Kidney tubule cell (primary cell): Measurements from ENCODE around the gene NKRF.
"Not testable (repeated sequence)": the region's sequence is repeated elsewhere in the genome, so short reads cannot be mapped to it uniquely, and the experiment has no call there.

Experiments used
- DNase-seq: peaks from one replicate; pipeline ENCODE4 v3.0.0-alpha.2; 2018; ENCODE audit warnings: low spot score

The NKRF gene

DNA sequence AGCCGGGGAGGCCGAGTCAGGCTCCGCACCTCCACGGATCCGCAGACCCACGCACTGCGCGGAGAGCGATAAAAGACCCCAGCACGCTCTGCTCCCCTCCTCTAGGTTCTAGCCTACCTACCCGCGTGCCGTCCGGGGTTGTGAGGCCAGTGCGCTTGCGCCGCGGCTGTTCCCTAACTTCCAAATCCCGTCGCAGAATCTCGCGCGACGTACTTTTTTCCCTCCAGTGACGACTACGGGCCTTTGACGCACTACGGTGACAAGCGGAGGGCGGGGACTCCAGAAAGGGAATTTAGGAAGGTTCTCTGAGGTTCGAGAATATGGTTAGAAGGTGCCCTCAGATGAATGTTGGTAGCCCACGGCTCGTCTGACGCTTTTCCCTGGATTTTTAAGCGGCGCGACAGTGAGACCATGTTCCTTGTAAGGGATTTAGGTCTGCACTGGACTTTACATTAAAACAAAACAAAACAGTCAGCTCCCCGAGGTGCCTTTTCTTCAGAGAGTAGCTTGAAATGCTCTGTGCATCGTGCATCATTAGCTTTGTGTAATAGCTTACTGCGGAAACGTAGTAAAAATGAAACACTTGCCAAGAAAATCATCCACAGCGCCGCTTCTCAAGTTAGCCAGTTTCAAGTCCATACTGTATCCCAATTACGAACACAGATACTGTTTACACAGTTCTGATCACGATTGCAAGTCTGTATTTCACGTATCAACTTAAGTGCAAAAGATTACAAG, at the start of gene NKRF:
Gene NKRF (minus strand): TSS at position 145 of the 738 bp plus-strand sequence.
- DNase-seq: peak; percentile 90

DNA sequence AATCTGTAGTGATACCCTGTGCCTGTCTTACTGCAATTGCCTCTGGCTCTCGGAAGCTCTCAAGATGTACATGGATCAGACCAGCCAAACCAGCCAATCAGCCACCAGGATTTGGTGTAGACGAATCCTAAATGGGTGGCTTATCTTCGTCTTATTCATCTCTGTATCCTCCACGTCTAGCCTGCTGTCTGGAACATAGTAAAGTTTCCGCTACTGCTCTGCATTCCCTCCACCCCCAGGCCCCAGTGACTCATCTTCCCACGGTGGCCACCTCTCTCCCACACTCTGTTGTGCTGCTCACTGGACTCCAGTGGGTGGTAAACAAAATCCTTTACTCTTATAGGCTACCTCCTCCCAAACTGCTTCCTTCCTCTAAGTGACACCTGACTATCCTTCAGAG, 48.9 kb upstream of the NKRF start:
- DNase-seq: peak; percentile 46

DNA sequence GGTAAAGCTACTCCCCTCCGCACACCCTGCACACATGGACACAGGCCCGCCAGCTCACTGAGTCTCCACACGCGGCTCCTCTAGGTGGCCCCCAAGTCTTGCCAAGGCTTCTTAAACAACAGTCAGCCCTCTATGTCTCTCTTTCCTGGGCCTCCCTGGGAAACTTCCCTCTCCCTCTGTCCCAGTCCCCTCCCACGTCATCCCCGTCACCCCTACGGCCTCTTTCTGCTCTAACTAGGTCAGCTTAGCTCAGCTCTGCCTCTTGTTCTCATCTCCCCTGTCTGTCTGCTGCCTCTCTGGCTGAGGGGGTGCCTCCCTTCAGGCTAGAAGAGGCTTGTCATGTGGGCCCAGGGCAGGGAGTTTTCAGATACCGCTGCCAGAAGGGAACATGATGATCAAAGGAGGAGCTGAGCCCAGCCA, 47.9 kb upstream of the NKRF start:
- no peak for DNase-seq

DNA sequence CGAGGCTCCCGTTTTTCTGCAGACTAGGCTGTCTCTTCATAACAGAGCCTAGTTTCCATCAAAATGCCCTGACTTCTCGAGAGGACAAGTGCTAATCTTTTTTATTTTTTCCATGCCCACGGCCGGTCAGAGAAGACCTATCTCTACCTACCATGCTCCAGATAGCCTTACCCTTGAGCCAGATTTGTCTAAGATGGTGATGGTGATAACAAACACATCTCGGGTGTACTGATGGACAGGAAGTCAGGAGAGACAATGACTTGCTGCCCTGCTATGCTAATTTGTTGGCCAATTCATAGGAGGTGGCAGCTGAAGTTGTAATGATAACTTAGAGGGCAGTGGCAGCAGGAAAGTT, 42.2 kb upstream of the NKRF start:
- DNase-seq: no peak

DNA sequence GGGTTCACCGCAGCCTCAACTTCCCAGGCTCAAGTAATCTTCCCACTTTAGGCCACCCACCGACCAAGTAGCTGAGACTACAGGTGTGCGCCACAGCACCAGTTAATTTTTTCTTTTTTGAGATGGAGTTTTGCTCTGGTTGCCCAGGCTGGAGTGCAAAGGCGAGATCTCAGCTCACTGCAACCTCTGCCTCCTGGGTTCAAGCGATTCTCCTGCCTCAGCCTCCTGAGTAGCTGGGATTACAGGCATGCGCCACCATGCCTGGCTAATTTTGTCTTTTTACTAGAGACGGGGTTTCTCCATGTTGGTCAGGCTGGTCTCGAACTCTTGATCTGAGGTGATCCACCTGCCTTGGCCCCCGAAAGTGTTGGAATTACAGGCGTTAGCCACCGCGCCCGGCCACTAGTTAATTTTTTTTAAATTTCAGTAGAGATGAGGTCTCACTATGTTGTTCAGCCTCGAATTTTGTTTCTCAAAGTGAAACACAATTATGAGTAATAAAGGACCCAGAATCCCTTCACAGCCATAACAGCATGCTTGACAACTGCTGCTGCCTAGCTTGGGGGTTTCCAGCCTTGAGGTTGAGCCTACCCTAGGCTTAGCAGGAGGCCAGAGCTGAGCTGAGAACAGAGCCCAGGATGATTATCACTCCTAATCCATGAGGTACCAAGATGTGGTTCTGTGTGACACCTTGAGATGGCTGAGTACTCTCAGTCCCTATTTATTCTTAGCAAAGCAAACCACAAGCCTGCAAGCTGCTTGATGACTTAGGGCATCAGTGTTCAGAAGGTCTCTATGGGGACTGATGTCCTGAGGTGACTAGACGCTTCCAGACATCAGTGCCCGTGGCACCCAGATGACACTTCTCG, 41.6 kb upstream of the NKRF start:
- DNase-seq: no peak

DNA sequence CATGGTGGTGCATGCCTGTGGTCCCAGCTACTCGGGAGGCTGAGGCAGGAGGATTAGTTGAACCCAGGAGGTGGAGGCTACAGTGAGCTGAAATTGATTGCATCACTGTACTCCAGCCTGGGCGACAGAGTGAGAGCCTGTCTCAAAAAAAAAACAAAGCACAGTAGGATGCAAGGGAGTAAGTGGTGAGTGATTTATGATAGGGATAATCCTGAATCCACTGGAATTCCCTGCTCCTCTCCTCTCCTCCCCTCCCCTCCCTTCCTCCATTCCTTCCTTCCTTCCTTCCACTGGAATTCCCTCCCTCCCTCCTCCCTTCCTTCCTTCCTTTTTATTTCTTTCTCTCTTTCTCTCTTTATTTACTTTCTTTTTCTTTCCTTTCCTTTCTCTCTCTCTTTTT, 40.9 kb upstream of the NKRF start:
- no peak for DNase-seq

DNA sequence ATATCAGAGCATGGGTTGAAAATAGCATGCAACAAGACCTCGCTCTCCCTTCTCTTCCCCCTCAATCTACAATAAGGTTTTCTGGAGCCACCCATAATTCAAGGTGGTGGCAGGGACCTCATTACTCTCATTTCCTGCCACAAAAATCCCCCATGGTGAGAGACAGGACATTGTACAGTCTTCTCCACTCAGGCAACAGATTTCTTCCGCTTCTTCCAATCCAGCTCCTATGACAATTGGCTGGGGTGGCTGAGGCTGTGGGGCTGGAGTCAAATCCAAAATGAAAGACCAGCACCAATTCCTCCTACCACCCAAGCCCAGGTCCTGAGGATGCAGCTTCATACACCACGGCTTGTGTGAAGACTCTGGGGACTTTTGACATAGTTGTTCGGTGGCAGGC, 40.3 kb upstream of the NKRF start:
- DNase-seq: no peak

DNA sequence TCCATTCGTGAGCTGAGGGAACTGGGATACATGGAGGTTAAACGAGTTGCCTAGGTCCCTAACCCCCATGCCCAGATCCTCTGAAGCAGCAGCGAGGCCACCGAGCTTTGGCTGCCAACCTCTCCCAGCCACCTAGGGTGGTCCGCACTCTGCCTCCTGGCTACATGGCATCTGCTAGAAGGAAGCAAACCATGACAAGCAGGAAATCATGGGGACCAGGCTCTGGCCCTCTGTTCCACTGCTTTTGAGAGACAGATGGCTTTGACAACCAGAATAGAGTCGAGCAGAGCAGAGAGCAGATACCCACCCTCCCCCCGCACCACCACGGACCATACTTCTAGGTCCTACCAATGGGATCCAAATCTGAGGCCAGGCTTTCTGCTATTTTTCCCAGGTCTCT, 37.5 kb upstream of the NKRF start:
- DNase-seq: no peak

DNA sequence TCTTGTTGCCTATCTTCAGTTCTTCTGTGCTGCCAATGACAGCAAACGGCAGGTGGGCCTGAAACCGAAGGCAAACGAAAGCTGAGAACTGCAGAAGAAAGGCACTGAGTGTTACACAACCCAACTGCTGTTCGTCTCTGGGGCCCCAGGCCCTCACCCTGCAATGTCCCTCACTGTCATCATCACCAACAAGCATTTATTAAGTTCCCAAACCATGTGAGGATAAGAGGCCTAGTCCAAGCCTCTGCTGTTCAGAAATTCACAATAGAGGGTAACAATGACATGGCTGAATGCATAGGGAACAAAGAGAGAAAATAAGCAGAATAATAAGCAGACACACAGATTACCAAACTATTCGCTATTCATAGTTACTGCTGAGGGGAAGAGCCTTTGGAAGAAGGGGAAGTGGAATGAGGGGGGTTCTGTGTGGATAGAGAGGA, 34.5 kb upstream of the NKRF start:
- DNase-seq: no peak

DNA sequence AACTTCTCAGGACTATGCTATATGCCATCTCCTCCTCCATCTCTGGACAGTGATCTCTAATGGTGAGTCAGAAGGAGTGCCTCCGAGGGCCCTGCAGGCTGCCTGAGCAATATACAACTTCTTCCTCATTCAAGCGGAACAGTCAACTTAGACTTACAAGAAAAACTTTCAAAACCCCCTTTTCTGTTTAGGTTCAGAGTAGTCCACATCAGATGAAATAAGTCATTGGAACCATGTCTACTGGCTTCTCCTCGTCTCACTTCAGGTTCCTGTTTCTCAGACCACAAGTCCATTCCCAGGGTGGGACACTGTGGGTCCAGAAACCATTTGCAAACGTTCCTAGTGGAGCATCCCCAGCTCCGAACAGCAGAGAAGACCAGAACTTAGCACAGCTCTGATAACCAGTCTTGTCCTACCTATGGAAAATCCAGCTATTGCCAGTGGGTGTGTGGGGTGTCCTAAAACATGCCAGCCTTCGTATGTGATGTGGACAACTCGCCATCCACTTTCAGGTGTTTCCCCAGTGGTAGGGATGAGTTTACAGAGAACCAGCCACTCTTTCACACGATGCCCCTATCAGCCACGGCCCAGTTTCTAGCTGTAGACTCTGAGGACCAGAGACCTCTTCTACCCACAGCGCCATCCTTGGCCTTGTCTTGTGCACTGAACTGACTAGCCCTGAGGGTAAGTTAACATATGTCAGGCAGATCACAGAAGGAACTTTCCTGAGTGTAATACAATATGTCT, 32.7 kb upstream of the NKRF start:
- DNase-seq: peak; percentile 52

DNA sequence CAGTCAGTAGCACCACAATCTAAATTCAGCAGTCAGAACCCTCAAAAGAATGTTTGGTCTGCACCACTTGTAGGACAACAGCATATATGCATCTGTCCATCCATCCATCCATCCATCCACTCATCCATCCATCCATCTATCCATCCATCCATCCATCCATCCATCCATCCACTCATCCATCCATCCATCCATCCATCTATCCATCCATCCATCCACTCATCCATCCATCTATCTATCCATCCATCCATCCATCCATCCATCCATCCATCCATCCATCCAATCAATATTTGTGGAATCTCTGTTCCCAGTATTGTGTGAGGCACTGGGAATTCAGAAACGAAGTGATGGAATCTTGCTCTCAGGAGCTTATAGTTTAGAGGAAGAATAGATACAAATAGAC, 31.2 kb upstream of the NKRF start:
- DNase-seq: not testable (repeated sequence)

DNA sequence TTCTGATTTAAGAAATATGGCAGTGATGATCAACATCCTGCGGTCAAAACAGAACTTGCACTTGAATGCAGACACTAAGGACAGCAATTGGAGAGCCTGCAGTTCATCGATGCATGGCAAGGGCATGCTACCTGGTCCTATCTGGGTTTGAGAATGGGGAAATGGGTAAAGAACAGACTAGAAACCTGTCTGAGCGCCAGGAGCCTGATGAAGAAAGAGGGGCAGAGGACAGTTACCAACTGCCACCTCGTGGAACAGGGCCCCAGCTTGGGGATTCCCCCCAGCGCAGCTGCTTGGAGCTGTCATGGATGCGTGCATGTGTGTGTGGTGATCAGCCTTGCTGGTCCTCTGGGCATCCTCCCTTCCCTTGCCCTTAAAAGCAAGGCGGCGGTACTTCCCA, 30.2 kb upstream of the NKRF start:
- DNase-seq: no peak

DNA sequence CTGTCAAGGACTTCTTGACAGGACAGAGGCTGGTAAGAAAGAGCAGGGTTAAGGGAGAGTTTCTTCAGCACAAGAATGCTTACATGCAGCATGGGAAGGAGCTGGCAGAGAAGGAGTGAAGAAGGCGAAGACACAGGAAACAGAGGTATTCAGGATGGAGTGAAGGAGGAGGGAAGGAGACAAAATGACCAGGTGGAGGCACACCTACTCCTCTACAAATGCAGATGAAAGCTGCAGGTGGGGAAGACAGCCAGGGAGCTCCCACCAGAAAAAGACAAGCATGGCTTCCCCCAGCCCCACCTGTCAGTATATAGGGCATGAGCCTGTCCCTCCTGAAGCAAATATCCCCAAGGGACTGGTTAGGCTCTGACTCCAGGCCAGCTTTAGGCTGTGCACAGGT, 29.6 kb upstream of the NKRF start:
- no peak for DNase-seq

DNA sequence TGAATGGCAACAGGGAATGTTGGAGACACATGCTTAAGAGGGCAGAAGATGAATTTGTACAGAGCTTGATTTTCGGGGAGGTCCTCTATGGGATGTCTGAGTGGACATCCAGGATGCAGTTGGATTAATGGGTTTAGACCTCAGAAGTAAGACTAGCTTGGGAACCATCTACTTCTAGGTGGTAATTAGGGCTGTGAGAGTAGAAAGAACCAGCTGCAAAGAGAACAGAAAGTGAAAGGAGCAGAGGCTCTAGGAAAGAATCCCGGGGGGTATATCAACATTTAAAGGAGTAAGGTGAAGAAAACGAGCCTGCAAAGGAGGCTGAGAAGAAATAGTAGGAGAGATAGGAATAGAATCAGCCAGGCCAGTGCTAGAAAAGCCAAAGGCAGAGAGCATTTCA, 29.0 kb upstream of the NKRF start:
- DNase-seq: no peak

DNA sequence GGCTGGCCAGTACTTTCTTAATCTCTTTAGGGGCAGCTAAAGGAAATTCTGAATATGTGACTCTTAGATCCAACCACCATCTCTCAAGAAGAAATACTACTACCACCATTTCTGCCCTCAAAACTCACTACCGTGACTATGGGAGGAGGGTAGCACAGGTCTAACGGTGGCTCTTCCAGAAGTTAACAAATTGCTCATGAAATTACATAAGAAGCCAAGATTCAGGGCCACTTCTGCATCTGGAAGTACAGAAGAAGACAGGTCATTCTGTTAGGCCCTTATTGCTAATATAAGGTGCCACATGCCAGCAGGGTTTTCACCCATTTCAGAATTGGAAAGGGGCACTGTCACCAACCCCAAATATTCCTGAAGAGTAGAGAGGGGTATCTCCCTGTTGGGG, 19.6 kb upstream of the NKRF start:
- no peak for DNase-seq

DNA sequence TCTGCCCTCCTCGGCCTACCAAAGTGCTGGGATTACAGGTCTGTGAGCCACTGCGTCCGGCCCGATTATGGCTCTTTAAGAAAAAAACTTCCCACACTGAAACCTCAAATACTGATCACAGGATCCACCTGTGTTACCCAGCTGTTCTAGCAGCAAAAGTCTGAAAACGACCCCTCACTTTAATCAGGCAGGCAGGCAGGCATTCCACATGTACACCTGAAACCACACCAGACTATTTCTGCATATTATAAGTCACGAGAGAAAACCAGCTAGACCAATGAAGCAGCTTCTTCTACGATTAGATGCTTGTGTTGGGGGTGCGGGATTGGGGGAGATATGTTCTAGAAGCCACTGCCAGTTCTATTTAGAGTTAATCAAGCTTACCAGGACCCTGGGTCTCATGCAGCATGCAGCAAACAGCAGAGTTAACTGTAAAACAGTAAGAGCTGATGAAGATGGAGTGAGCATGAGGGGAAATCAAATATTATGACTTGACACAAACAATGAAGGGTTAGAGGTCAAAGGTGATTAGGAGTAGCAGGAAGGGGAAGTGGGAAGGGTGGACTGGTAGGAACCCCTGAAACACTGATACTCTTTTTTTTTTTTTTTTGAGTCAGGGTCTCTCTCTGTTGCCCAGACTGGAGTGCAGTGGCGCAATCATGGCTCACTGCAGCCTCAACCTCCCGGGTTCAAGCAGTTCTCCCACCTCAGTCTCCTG, 18.9 kb upstream of the NKRF start:
- no peak for DNase-seq

DNA sequence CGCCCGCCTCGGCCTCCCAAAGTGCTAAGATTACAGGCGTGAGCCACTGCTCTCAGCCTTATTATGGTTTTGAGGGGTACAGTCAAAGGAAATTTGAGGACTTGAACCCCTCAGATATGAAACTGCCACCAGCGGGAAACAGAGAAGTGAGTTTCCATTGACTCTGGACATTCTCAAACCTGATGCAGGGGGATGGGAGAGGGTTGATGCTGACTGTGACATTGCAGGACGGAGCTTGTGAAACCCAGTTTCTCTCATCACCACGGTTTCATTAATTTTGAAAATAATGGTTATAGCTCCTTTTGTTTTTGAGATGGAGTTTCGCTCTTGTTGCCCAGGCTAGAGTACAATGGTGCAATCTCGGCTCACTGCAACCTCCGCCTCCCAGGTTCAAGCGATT, 18.2 kb upstream of the NKRF start:
- DNase-seq: no peak

DNA sequence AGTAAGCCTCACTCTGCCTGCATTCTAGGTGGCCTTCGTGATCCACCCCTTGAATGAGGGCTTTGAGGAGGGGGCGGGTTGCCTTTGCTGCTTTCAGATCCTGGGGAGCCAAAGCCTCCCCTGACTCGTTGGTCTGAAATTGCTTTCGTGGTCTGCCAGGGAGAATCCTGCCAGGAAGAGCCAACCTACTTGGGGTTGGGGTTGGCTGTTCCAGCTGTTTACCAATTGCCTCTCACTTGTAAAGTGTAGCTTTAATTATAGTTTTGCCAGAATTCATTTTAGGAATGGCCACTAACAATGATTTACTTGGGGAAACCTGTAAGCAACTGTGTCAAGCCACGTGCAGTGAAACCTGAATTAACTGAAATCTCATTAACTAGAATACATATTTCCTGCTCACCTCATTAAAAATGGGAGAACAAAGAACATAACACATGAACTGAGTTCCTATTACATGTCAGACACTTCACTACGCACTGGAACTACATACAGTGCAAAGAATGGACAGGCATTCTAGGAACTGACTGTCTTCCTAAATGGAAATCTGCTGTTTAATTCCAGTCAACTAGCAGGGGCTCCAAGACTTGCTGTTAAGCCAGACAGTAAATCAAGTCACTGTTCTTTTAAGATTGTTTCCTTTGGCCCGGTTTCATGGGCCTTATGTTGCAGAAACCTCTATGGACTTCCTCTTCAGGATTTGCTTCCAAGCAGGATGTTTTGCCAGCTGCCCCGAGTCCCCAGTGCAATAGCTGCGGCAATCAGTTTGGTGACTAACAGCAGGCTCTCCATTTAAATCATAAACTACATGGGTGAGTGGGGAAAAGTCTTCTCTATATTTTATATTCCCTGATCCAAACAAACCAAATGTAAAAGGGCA, 16.4 kb upstream of the NKRF start:
- no peak for DNase-seq

DNA sequence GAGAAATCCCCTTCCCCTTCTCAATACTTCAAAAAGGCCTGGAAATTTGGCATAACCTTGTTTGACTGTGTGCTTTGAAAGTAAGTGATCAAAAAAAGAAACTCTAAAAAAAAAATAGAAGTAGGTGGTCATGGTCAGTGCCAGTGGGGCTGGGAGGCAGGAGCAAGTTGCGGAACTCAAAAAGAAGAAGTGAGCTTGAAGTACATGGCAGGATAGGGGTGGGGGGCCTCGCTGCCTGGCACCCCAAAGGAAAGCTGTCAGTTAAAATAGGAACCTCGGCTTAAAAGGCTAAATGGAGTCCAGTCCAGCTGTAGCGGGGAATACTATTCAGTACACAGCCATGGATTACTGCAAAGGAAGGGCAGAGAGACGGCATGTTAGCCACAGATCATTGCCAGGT, 12.2 kb upstream of the NKRF start:
- no peak for DNase-seq

DNA sequence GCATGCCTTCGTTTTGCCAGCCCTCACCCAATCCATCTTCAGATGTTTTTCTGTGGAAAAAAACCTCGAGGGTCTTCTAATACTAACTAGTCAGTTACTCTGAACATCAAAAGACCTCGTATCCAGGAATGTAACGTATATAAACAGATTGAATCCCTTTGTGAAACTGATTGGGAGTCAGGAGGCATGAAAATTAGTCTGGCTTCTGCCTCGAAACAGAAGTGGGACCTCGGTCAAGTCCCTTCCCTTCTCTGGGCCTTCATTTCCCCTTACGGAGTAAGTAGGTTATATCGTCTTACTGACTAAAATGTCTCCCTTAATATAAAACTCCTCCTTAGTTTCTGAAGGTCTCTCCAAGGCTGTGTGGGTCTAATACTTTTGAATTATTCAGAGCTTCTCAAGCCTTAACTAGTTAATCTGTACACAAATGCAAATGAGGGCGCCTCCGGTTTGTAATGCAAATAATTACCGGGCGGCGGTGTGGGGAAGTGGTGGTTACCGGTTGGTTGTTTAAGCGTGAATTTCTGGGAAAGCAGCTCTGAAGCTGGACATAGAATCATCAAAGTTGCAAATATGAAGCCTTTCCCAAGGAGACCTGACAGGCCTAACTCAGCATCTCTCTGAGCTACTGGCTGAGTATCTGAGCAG, 11.4 kb upstream of the NKRF start:
- DNase-seq: peak; percentile 38

DNA sequence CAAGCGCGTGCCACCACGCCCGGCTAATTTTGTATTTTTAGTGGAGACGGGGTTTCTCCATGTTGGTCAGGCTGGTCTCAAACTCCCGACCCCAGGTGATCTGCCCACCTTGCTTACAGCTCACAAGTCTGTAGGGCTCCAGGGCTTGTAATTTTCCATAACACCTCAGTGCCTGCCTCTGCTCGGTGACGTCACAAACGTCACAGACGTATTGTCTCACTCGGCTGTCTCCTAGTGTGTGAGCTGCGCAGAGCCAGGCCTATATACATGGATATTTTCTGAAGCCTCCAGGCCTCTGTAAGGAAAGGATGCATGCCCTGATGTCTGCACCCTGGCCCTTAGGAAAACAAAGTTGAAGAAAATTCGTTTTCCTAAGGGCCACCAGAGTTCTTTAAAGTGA, 8.6 kb upstream of the NKRF start:
- DNase-seq: no peak
